GDM1 (cell line): Measurements from ENCODE around the gene IFT122.
A peak's percentile ranks its signal among the peaks of the same experiment; 100 is the strongest.

Source experiments
- DNase-seq: peaks from one replicate; lab custom pipeline; 2025; lab: John Stamatoyannopoulos, UW

The IFT122 gene

DNA sequence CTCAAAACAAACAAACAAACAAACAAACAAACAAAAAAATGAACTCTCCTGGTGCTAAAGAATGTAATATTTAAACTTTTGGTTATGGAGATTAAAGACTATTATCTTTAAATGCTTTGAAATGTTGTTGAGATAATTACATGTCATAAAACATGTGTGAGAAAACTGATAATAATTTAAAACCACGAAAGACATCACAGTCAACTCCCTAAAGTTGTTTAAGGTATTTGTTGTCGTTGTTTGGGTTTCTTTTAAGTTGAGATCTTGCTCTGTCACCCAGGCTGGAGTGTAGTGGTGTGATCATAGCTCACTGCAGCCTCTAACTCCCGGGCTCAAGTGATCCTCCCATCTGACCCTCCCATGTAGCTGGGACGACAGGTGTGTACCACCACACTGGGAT lies 23.6 kb upstream of the IFT122 start:
- DNase-seq, result no peak

DNA sequence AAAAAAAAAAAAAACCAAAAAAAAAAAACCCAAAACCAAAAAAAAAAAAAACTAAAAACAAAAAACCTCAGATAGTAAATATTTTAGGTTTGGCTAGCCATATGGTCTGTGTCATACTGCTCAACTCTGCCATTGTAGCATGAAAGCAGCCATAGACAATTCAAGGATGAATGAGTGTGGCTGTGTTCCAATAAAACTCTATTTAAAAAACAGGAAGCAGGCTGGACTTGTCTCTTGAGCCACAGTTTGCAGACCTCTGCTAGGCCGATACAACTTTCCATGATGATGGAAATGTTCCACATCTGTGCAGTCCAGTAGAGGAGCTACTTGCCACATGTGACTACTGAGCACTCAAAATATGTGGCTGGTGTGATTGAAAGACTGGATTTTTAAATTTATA lies 22.7 kb upstream of the IFT122 start:
- no peak for DNase-seq

GRCh38 chr3:129418041-129418973 lies 21.7 kb upstream of the IFT122 start:
- DNase-seq, result no peak

GRCh38 chr3:129419476-129419875 lies 20.5 kb upstream of the IFT122 start:
- no peak for DNase-seq

- DNase-seq, result no peak
These were observed 18.7 kb upstream of the IFT122 start for GRCh38 chr3:129421236-129421883.

- DNase-seq, result no peak
These were observed 17.9 kb upstream of the IFT122 start for GRCh38 chr3:129421988-129422745.

DNA sequence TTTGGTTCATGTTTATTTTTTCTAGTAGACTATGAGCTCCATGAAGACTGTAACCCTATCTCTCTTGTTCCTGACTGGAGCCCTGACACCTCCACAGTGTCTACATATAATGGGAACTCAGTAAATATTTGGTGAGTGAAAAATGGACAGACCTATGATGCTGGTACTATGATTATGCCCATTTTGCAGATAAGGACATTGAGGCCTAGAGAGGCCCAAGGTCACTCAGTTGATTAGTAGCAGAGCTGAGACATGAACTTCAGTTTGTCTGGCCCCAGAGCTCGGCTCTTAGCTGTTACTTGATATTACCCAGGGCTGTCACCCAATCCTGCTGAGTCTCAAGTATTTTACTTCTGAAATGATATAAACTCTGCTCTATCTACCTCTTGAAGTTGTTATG lies 17.1 kb upstream of the IFT122 start:
- DNase-seq, result no peak

GRCh38 chr3:129424185-129424841 lies 15.7 kb upstream of the IFT122 start:
- peak; percentile 11 for DNase-seq

- no peak for DNase-seq
These were observed 14.8 kb upstream of the IFT122 start for GRCh38 chr3:129425213-129425612.

- no peak for DNase-seq
These were observed 14.4 kb upstream of the IFT122 start for GRCh38 chr3:129425619-129426018.

DNA sequence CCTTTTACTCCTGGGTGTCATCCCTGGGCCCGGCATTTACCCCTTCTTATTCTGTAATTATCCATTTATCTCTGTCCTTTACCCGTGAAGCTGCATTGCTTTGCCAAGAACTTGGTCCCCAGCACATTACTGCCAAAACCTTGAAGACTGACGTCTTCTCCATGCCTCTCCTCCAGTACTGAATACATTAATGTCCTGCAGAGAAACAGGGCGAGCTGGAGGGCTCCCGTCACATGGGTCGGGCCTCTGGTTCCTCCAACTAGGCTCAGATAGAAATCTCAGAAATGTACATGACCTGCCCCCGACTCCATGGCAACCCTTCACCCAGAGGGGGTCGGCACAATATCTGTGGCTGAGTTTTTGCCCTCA lies 12.0 kb upstream of the IFT122 start:
- no peak for DNase-seq

- no peak for DNase-seq
These were observed 11.5 kb upstream of the IFT122 start, which contains the start of gene EFCAB12 for GRCh38 chr3:129428376-129429079. Gene EFCAB12, minus strand, starts transcription at chr3:129428636. Its CDS starts 148 bp downstream, at chr3:129428488.

DNA sequence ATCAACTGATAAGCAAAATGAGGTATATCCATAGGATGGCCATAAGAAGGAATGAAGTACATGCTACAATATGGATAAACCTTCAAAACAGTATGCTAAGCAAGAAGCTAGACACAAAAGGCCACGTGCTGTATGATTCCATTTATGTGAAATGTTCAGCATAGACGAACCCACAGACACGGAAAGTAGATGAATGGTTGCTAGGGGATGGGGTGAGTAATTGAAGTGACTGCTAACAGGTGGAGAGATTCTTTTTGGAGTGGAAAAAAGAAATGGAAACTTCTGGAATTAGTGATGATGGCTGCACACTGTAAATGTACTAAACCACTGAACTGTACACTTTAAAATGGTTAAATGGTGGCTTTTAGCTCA lies 11.0 kb upstream of the IFT122 start:
- DNase-seq, result no peak

GRCh38 chr3:129429602-129430001 lies 10.4 kb upstream of the IFT122 start:
- no peak for DNase-seq

DNA sequence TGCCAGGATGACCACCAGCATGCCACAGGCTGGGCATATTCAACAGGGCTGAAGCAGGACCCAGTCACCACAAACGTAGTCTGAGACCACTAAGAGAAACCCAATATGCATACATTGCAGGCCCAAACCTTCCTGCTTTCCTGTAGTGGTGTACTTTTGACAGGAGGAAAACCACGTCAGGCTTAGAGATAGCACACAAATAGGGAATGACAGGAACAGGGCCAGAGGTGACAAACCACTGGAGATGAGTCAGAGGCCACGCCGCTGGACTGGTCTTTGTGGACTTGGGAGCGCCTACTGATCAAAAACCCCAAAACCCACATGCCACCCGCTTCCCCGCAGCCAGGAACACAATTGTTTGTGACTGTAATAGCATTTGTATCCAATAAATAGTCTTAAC lies 8.0 kb upstream of the IFT122 start:
- peak; percentile 47 for DNase-seq

DNA sequence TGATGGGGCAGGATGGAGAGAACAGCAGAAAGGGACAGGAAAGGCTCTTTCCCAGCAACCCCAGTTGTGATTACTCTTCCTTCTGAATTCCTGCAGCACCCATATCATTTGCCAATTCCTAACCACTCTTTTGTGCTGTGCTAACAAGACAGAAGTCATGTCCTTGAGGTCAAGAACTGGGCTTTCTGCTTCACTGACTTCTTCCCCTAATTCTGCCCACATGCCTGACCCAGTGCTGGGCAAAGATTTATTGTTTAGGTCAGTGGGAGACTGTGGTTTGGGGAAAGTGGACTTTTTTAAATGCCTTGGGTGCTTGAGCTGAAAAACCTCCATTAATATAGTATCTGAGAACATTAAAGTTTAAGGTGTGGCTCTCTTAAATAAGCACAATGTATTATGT lies 7.4 kb upstream of the IFT122 start:
- DNase-seq, result no peak

DNA sequence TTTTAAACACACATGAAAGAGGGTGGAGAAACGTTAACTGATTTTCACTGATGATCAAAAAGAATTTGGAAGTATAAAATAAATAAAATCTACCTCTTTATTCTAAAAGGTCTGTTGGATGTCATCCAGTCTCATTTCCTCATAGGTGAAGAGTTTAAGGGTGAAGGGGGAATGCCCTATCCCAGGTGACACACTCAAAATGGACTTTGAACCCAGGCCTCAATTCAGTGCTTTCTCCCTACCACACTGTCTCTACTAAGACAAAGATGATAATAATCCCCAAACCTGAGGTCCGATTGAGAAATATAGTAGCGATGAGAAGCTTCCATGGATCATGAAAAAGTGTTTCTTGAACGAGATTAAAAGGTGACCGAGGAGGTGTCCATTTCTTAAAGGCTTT lies 6.5 kb upstream of the IFT122 start:
- DNase-seq, result no peak

DNA sequence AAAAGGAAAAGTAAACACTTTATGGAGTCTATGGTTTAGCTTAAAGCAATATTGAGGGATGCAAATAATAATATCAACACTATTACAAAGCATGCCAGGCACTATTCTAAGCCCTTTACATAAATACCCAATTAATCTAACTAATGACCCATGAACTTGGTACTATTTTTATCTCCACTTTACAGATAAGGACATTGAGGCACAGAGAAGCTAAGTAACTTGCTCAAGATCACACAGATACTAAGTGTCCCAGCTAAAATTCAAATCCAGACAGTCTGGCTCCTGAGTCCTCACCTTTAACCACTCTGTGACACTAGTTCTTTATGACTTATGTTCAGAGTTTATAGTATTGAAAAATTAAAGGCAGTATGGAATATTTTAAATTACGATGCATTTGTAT lies 5.9 kb upstream of the IFT122 start:
- DNase-seq, result no peak

GRCh38 chr3:129435367-129435766 lies 4.7 kb upstream of the IFT122 start:
- DNase-seq, result no peak

DNA sequence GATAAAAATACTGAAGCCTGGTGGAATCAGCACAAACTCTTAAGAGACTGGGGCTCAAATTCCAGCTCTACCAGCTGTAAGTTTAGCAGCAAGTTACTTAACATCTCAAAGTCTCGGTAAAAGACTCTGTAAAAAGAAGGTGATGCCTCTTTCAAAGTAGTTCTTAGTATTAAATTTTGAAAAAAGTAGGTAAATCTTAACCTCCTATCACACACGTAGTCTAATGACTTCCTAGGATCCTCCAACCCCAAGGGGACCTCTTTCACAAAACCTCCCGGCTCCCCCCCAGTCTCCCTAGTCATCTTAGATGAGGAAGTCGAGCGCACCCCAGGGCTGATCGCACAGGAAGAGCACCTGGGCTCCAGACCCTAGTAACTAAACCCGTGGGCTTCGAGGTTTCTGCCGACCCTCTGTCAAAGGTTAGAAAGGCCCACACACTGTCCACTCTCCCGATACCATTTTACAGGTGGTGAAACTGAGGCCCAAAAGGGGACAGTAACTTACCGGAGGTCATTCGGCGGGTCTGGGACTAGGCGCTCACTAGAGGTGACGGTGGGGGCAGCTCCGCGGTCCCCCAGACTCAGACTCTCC lies 703 bp upstream of the IFT122 start:
- DNase-seq, result peak; percentile 27

GRCh38 chr3:129440618-129441190 lies 680 bp downstream of the IFT122 start:
- DNase-seq, result no peak
